GM20000 (cell line): ENCODE data around the gene DAB1.

Experiments used
- DNase-seq: peaks from one replicate; pipeline ENCODE4 v3.0.0; 2012; ENCODE audit warnings: low spot score
- TF ChIP-seq, protein P1 (sequence below): IDR thresholded peaks from 2 replicates; pipeline ENCODE4 v1.5.1; 2012; ENCODE audit warnings: mild to moderate bottlenecking, control low read depth; ENCODE audit errors: extremely low read depth, missing control alignments

DAB1 gene

DNA sequence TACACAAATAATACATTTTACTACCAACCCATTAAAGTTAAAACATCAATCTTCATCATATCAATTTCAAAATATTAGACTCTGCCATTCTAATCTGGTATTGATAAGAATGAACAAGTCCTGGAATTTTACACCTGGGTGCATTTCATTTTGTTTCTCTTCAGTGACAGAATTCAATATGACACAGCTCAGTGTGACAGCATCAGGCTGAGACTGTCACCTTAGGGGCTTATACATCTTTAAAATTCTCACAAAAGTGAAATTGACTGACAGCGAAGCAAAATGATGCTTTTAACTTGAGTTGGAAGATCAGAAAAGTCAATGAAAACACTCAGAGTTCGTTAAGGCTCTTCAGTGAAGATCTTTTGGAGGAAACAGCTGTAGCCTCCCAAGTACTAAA lies 213.0 kb downstream of the DAB1 start:
- TF ChIP-seq, protein P1, sequence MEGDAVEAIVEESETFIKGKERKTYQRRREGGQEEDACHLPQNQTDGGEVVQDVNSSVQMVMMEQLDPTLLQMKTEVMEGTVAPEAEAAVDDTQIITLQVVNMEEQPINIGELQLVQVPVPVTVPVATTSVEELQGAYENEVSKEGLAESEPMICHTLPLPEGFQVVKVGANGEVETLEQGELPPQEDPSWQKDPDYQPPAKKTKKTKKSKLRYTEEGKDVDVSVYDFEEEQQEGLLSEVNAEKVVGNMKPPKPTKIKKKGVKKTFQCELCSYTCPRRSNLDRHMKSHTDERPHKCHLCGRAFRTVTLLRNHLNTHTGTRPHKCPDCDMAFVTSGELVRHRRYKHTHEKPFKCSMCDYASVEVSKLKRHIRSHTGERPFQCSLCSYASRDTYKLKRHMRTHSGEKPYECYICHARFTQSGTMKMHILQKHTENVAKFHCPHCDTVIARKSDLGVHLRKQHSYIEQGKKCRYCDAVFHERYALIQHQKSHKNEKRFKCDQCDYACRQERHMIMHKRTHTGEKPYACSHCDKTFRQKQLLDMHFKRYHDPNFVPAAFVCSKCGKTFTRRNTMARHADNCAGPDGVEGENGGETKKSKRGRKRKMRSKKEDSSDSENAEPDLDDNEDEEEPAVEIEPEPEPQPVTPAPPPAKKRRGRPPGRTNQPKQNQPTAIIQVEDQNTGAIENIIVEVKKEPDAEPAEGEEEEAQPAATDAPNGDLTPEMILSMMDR: no peak
- DNase-seq: no peak

DNA sequence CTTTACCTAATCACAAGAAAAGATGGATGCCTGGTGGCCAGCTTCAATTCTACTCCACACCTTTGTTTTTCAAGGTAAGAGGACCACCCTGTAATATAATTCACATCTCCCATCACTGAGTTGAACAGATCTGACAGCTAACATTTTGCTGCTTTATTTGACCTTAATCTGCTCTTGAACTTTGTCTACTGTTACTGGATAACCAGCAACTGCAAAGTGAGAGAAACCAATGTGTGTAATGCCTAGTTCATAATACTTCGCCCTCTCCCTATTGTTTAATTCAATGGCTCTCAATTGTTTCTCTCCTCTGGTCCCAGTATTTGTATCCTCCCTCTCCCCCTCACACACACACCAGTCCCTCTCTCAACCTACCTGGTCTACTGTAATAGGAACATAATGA lies 214.4 kb downstream of the DAB1 start:
- TF ChIP-seq, protein P1: no peak
- DNase-seq: no peak

DNA sequence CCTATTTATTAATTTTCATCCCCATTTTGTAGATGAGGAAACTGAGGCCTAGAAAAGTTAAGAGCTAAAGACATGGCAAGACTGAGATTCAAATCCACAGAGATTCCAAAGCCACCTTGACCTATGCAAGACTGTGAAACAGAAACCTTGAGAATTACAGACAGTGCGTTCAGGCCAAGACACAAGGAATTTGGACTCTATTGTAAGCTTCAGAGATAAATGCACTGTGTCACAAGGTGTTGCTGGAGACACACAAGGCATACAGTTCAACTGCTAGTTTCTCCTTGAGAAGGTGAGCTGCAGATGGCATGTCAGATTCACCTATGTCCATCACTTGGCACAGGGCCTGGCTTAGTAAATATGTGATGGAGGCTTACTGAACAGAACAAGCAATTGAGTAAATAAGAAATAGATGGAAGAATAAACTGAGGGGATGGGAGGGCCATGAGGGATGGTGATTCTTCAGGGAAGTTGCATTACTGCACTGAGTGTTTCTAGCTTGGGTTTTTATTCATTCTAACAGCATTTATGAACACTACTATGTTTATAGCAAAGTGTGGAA lies 215.0 kb downstream of the DAB1 start:
- no peak for DNase-seq
- TF ChIP-seq, protein P1: no peak

DNA sequence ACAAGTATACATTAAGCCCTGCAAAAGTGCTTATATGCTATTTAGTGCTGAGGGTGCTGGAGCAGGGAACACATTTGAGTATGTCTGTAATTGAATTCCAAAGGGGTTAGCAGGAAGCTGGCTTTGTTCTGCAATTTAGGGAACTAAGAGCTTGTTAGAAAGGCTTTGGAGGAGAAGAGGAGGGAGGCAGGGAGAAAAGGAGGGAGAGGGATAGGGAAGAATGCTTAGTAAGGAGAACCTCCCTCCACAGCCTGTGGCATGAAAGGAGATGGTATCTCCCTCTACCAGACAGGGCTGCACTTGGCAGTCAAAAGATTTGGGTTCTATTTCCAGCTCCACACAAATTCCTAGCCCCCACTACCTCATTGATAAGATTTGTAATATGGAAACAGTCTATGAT lies 217.8 kb downstream of the DAB1 start:
- TF ChIP-seq, protein P1: no peak
- no peak for DNase-seq

DNA sequence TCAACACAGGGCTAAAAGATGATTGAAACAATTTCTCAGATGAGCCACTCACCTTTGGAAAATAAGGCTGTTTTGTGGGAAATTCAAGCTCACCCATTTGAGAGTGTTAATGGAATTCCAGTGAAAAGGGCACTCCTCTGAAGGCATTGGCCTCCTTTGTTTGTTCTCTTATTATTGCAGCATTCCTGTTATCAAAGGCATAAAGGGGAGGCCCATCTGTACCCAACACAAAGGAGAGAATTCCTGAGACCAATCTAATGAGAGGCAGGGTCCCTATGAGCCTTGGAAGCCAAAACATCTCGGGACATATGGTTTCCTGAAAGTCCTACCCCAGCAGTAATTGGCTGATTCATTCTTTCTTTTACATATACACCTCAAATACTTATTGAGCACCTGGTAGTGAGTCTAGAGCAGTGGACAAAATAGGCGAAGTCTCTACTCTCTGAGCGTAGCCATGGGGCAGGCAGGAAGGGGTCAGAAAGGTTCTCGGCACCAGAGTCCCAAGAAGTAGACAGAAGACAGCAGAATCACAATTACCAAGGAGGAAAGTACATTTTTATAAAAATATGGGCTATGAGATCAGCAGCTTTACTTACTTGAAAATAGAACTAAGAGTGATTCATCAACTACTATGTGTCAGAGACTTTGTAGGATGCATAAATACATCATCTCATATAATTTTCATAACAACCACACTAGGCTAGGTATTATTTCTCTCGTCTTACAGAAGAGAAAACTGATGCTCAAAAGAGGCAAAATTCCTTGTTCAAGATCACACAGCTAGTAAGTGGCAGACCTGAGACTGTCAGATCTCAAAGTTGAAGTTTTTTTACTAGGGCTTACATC lies 218.7 kb downstream of the DAB1 start:
- TF ChIP-seq, protein P1: no peak

DNA sequence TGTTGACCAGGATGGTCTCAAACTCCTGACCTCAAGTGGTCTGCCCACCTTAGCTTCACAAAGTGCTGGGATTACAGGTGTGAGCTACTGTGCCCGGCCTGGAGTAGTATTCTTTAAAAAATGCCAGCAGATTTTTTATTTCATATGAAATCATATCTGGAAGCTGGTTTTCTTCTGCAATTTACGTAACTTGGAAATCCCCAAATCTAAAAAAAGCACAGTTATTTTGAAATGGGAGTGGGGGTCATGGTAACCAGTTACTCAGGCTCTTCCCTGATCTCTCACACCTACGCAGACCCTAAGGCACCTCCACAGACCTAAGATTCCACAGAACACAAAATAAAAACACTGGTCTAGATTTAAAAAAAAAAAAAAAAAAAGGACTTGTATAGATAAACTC lies 219.8 kb downstream of the DAB1 start:
- TF ChIP-seq, protein P1: no peak
- DNase-seq: peak; percentile 28

More for the DNA sequence above, 218.7 kb downstream of the DAB1 start:
- no peak for DNase-seq

DNA sequence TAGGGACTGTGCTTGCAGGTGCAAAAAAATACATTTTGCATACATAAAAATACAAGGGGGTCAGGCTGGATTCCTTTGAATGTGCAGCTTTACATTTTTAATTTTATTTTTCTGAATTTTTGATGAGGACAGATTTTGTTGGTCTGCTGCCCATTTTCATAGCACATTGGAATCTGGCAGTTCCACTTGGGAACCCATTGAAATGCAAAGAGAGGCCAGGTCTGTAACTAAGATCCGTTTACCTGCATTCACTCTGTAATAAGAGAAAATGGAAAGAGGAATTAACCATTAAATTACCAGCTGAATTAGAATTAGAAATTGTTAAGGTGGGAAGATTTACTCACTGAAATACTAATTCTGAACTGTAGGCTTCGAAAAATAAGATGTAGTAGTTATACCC lies 221.6 kb downstream of the DAB1 start:
- no peak for DNase-seq
- TF ChIP-seq, protein P1: no peak
